Uterus (tissue), 4 donors: ENCODE measurements around the gene SLC25A48. TPM values are rescaled to one million over a fixed set of nuclear protein-coding genes. Genes with fewer than 3 reads are reported as not detected.

Experiments used
- DNase-seq, 2 donors: peaks; one replicate each; pipeline ENCODE4 v3.0.0-alpha.2; 2019 to 2020
- H3K27ac ChIP-seq, 2 donors: fragments of 200-600 bp; sonication (generic); 1 replicate in 1 of 2; 2 replicates in 1 of 2; pipeline ENCODE4 v1.5.1; 2016 to 2018
- H3K27me3 ChIP-seq, 2 donors: fragments of 200-600 bp; sonication (generic); one replicate each; pipeline ENCODE4 v1.5.1; 2018 to 2019; ENCODE audit warnings: control low read depth in 1 of 2
- H3K36me3 ChIP-seq, 2 donors: fragments of 200-600 bp; sonication (generic); one replicate each; pipeline ENCODE4 v1.5.1; 2019; ENCODE audit warnings: control low read depth in 1 of 2
- H3K4me1 ChIP-seq, 2 donors: fragments of 200-600 bp; sonication (generic); one replicate each; pipeline ENCODE4 v1.5.1; 2018 to 2019; ENCODE audit warnings: control low read depth in 1 of 2
- H3K4me3 ChIP-seq, 2 donors: fragments of 200-600 bp; sonication (generic); 1 replicate in 1 of 2; 2 replicates in 1 of 2; pipeline ENCODE4 v1.5.1; 2018 to 2019; ENCODE audit warnings: mild to moderate bottlenecking in 1 of 2
- H3K9me3 ChIP-seq, 2 donors: fragments of 200-600 bp; sonication (generic); one replicate each; pipeline ENCODE4 v1.5.1; 2019; ENCODE audit warnings: control low read depth in 1 of 2
- POLR2A ChIP-seq, 2 donors: fragments of 450-650 bp; IDR thresholded peaks; one replicate each; pipeline ENCODE4 v1.6.1; 2016; ENCODE audit warnings: antibody characterized with exemption in 2 of 2, mild to moderate bottlenecking in 1 of 2, moderate library complexity in 1 of 2
- intact Hi-C: fragments of 100-400 bp; cut with DNase I; formaldehyde crosslinking; loops from one replicate; pipeline ENCODE4 v1.15.1; 2023; ENCODE audit warnings: low total_unique reads
- total RNA-seq, 4 donors: library from RNA; depleted of rRNA in 3 of 4; stranded (reverse); fragments of >200 nt in 3 of 4; gene quantifications; one replicate each; pipeline versions ENCODE4 v1.1.0 to v1.2.4, GENCODE V29; 2014 to 2023
- TF ChIP-seq, protein P1 (sequence below), 4 experiments: fragments of 200-600 bp in 2 of 4; fragments of 450-650 bp in 2 of 4; sonication (generic) in 2 of 4; IDR thresholded peaks; one replicate each; pipeline ENCODE4 v1.5.1; 2016 to 2019; ENCODE audit warnings: antibody characterized with exemption in 4 of 4, mild to moderate bottlenecking in 2 of 4, moderate library complexity in 1 of 4
- donor health status: DM: yes; HTN: yes; CAD: no.

Gene SLC25A48, protein sequence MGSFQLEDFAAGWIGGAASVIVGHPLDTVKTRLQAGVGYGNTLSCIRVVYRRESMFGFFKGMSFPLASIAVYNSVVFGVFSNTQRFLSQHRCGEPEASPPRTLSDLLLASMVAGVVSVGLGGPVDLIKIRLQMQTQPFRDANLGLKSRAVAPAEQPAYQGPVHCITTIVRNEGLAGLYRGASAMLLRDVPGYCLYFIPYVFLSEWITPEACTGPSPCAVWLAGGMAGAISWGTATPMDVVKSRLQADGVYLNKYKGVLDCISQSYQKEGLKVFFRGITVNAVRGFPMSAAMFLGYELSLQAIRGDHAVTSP
- under 1 TPM in 1 of 4 donors, not detected in 3; 0.14 TPM for total RNA-seq

DNA sequence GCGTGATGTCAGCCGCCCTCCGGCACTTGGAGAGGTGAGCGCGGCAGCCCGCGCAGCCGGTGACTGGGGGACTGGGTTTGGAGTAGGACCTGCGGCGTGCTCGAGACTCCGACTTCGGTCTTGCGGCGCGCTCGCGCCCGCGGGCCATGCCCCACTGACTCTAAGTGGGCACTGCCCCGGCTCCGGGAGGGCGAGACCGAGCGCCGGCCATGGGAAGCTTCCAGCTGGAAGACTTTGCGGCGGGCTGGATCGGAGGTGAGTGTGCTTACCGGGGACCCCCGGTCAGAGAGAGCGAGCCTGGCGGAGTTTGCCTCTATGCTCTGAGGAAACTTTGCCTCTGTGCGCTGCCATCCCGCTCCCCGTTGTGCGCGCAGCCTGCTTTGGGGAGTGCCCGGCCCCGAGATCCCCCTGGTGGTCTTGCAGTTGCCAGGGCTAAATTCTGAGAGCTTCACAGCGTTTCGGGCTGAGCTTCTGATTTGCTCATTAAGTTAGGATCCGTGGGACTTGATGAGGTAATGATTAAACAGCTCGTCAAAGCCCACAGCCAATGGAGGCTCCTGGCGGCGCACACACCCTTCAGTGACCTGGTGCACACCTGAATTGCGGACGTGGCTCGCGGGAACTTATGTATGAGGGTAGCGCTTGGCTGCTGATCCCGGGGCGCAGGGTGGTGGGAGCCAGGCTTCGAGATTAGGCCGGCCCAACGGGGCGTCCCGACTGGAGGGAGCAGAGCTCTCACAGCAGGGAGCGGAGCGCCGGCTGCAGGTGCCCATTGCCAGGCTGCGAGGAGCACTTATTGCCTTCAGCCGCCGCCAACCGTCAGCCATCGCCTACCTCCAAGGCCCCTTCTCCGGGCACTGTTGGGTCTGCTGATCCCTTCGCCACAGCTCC, at the start of gene SLC25A48:
Gene SLC25A48 (plus strand): TSS at position 25 of the 891 bp plus-strand sequence. CDS start 185 bp downstream, at position 210.
- no peak within 1 kb of the TSS for H3K27ac ChIP-seq

DNA sequence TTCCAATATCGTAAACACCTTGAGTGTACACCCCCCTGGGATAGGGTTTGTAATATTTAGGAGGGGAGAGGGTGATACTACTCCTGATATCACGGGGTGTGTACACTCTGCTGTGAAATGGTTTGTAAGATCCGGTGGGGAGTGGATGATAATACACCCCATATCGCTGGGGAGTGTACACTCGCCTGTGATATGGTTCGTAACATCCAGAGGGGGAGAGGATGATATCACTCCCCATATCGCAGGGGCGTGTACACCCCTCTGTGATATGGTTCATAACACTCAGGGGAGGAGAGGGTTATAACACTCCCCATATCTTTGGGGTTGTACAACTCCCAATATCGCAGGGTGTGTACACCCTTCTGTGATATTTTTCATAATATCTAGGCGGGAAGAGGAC, 33.8 kb upstream of the SLC25A48 start:
- DNase-seq, result no peak
- Histone ChIP-seq H3K27me3 (no peaks in the 10 kb centered on the region), H3K27ac (no peak overlapping the region), H3K4me1 (no peaks in the 10 kb centered on the region), H3K36me3 (no peaks in the 10 kb centered on the region), H3K9me3 (no peaks in the 10 kb centered on the region), H3K4me3 (no peak overlapping the region)
- intact Hi-C loops, result no loop called here
- no peak for TF ChIP-seq POLR2A (IDR thresholded peaks at IDR 0.05)
- TF ChIP-seq, protein P1, sequence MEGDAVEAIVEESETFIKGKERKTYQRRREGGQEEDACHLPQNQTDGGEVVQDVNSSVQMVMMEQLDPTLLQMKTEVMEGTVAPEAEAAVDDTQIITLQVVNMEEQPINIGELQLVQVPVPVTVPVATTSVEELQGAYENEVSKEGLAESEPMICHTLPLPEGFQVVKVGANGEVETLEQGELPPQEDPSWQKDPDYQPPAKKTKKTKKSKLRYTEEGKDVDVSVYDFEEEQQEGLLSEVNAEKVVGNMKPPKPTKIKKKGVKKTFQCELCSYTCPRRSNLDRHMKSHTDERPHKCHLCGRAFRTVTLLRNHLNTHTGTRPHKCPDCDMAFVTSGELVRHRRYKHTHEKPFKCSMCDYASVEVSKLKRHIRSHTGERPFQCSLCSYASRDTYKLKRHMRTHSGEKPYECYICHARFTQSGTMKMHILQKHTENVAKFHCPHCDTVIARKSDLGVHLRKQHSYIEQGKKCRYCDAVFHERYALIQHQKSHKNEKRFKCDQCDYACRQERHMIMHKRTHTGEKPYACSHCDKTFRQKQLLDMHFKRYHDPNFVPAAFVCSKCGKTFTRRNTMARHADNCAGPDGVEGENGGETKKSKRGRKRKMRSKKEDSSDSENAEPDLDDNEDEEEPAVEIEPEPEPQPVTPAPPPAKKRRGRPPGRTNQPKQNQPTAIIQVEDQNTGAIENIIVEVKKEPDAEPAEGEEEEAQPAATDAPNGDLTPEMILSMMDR (IDR thresholded peaks at IDR 0.05), result no peak

More for the DNA sequence above, at the start of gene SLC25A48:
- Histone ChIP-seq H3K9me3 (no peaks in the 10 kb centered on the region), H3K27me3 (no peaks in the 10 kb centered on the region), H3K36me3 (no peaks in the 10 kb centered on the region), H3K4me3 (no peak within 1 kb of the TSS), H3K4me1 (no peaks in the 10 kb centered on the region)
- intact Hi-C loops, result no loop called here
- DNase-seq, result no peak
- TF ChIP-seq, protein P1 (IDR thresholded peaks at IDR 0.05), result peak in 1 of 4 experiments; percentile 18
- no peak for TF ChIP-seq POLR2A (IDR thresholded peaks at IDR 0.05)

DNA sequence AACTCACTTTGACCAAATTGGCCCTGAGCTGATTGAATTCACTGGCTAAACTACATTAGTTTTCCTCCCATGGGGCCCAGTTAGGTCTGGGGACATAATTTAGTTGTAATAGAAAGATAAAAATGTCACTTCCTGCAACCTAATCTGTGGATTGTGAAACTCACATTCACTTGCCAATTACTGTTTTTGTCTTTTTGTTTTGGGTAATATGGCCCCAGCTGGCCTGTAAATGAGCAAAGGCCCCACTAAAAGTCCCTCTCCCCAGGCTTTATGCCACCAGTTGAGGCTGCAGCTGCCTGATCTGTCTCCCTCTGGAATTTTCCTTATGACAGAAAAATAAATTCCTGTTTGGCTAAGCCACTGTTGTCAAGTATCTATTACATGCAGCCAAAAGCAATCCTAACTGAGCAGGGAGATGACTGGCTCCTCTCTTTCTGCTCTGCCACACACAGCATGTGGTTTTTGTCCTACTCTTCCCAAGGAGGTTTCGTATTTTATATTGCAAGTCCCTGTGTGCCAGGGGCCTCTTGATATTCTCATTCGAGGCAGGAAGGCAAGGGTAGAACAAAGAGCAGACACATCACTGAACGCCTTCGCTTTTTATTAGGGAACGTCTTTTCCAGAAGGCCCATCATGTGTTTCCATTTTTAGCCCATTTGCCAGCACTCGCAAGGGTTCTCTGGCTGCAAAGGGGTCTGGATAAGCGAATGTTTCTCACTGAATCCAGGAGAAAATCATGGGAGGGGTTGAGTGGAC, 24.1 kb upstream of the SLC25A48 start:
- H3K36me3 ChIP-seq, result no peaks in the 10 kb centered on the region
- H3K9me3 ChIP-seq, result no peaks in the 10 kb centered on the region
- intact Hi-C loops, result no loop called here
- TF ChIP-seq, protein P1 (IDR thresholded peaks at IDR 0.05), result no peak
- TF ChIP-seq POLR2A (IDR thresholded peaks at IDR 0.05), result no peak
- no peak overlapping the region for H3K4me3 ChIP-seq
- H3K4me1 ChIP-seq, result no peaks in the 10 kb centered on the region
- H3K27me3 ChIP-seq, result no peaks in the 10 kb centered on the region
- H3K27ac ChIP-seq, result no peak overlapping the region
- no peak for DNase-seq

DNA sequence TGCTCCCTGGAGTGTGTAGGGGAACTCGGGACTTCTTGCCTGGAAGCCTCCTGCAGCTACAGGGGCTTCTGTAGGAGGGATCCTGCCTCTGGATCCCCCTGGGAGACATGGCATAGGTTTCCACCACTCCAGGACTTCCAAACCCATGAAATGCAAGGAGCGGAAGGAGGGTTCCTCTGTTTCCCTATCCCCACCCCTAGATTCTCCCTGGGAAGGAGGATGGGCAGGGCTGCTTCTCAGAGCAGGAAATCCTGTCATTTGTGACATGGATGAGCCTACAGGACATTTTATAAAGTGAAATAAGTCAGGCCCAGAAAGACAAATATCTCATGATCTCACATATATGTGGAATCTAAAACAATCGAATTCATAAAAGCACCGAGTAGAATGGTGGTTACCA, 23.5 kb upstream of the SLC25A48 start:
- H3K4me3 ChIP-seq, result no peak overlapping the region
- no peak overlapping the region for H3K27ac ChIP-seq
- intact Hi-C loops, result no loop called here
- no peaks in the 10 kb centered on the region for H3K27me3 ChIP-seq
- H3K36me3 ChIP-seq, result no peaks in the 10 kb centered on the region
- TF ChIP-seq POLR2A (IDR thresholded peaks at IDR 0.05), result no peak
- TF ChIP-seq, protein P1 (IDR thresholded peaks at IDR 0.05), result no peak
- H3K9me3 ChIP-seq, result no peaks in the 10 kb centered on the region
- H3K4me1 ChIP-seq, result no peaks in the 10 kb centered on the region
- no peak for DNase-seq
